K562 (cell line): ENCODE results near the gene CACNG5. TPM values are rescaled to one million over a fixed set of nuclear protein-coding genes. Genes with fewer than 3 reads are reported as not detected.

Experiments used
- CC2D1A ChIP-seq: fragments of 450-650 bp; IDR thresholded peaks from 2 replicates; pipeline ENCODE4 v1.6.1; 2017; ENCODE audit warnings: mild to moderate bottlenecking
- CTCF ChIP-seq, 3 experiments: IDR thresholded peaks in 2 of 3; conservative IDR thresholded peaks in 1 of 3; 2 replicates each; pipeline ENCODE4 v1.5.1; 2011 to 2012; ENCODE audit warnings: low read length in 3 of 3, mild to moderate bottlenecking in 3 of 3, control low read depth in 2 of 3, improper control_type of control experiment in 1 of 3, inconsistent platforms in 1 of 3, low read depth in 1 of 3, mixed read lengths in 1 of 3, moderate library complexity in 1 of 3; ENCODE audit not compliant: insufficient read depth in 2 of 3
- DNMT1 ChIP-seq: fragments of 450-650 bp; IDR thresholded peaks from 2 replicates; pipeline ENCODE4 v1.6.1; 2016; ENCODE audit warnings: antibody characterized with exemption, mild to moderate bottlenecking
- FOXO4 ChIP-seq: fragments of 450-650 bp; formaldehyde crosslinking; IDR thresholded peaks from 2 replicates; pipeline ENCODE4 v1.4.0; 2020; ENCODE audit warnings: mild to moderate bottlenecking, moderate library complexity
- FOXP1 ChIP-seq: sonication (generic); formaldehyde crosslinking; IDR thresholded peaks from 2 replicates; pipeline ENCODE4 v1.8.0; 2022; ENCODE audit warnings: mild to moderate bottlenecking, missing genetic modification reagents
- GTF2A2 ChIP-seq: IDR thresholded peaks from 2 replicates; pipeline ENCODE4 v1.6.1; 2016; ENCODE audit warnings: mild to moderate bottlenecking, missing genetic modification characterization, missing compliant biosample characterization
- HMGXB4 ChIP-seq: sonication (generic); formaldehyde crosslinking; IDR thresholded peaks from 2 replicates; pipeline ENCODE4 v1.8.1; 2023; ENCODE audit warnings: mild to moderate bottlenecking, missing genetic modification reagents
- MBD2 ChIP-seq: sonication (generic); IDR thresholded peaks from 2 replicates; pipeline ENCODE4 v1.6.1; 2016; ENCODE audit warnings: low read depth, borderline replicate concordance
- NCOA1 ChIP-seq: fragments of 450-650 bp; IDR thresholded peaks from 2 replicates; pipeline ENCODE4 v1.6.1; 2016; ENCODE audit warnings: low read depth
- RAD21 ChIP-seq, 2 experiments: fragments of 250-450 bp in 1 of 2; fragments of 450-650 bp in 1 of 2; sonication (Bioruptor Pico) in 1 of 2; formaldehyde crosslinking in 1 of 2; IDR thresholded peaks in 1 of 2; conservative IDR thresholded peaks in 1 of 2; 2 replicates each; pipeline versions ENCODE4 v1.4.0 to v1.8.0; 2020 to 2022; ENCODE audit warnings: mild to moderate bottlenecking in 2 of 2, moderate library complexity in 1 of 2
- SIRT6 ChIP-seq: IDR thresholded peaks from one replicate; pipeline ENCODE4 v1.6.1; 2012; ENCODE audit warnings: low read depth, mild to moderate bottlenecking, control low read depth, inconsistent platforms, low read length, moderate library complexity
- YBX1 ChIP-seq: fragments of 450-650 bp; IDR thresholded peaks from 2 replicates; pipeline ENCODE4 v1.7.1; 2016; ENCODE audit warnings: mild to moderate bottlenecking
- ZMIZ1 ChIP-seq, 2 experiments: fragments of 150-350 bp in 1 of 2; IDR thresholded peaks; 2 replicates each; pipeline ENCODE4 v1.6.1; 2012 to 2016; ENCODE audit warnings: low read depth in 2 of 2, low read length in 2 of 2, mild to moderate bottlenecking in 1 of 2, moderate library complexity in 1 of 2
- ZNF12 ChIP-seq: sonication (generic); formaldehyde crosslinking; IDR thresholded peaks from 2 replicates; pipeline ENCODE4 v1.4.0; 2020; ENCODE audit warnings: mild to moderate bottlenecking, missing genetic modification reagents
- ZNF134 ChIP-seq: fragments of 250-450 bp; sonication (Bioruptor Pico); conservative IDR thresholded peaks from 2 replicates; pipeline ENCODE4 v1.4.0; 2020
- polyA plus RNA-seq, 8 experiments: library from polyadenylated mRNA; depleted of rRNA in 4 of 8; stranded (reverse) in 5 of 8; unstranded in 3 of 8; fragments of >200 nt; fragmentation: Nextera tagmentation in 2 of 8; fragmentation: Illumina TruSeq in 1 of 8; extraction: Ambion mirVana in 2 of 8; extraction: Trizol in 1 of 8; gene quantifications; 2 replicates each; pipeline versions ENCODE4 v1.2.1 to v1.2.3, GENCODE V29; 2011 to 2014; ENCODE audit warnings: inconsistent platforms in 1 of 8, missing spikeins in 1 of 8
- total RNA-seq, 7 experiments: library from RNA; depleted of rRNA in 6 of 7; stranded (reverse); fragments of >200 nt in 6 of 7; fragmentation: Illumina TruSeq in 2 of 7; extraction: Trizol in 2 of 7; gene quantifications; 2 replicates each; pipeline versions ENCODE4 v1.2.1 to v1.2.3, GENCODE V29; 2011 to 2021; ENCODE audit warnings: low replicate concordance in 1 of 7

CACNG5 gene
- total and polyA plus RNA-seq, 9 of the 15 experiments (the other 6 are each of a cell fraction or from before 2014, with no cell fraction given): not detected

GRCh38 chr17:66855204-66855603 lies 20.3 kb downstream of the CACNG5 start (continued):
- TF ChIP-seq ZMIZ1 (IDR thresholded peaks at IDR 0.05; ENCODE audit: low read depth in 2 of 2, low read length in 2 of 2): no peak
- TF ChIP-seq YBX1: no peak
- no peak for TF ChIP-seq DNMT1
- TF ChIP-seq RAD21 (CRISPR knock-in tag; conservative IDR thresholded peaks at IDR 0.05 in 1 of 2, IDR thresholded peaks at IDR 0.05 in 1 of 2): peak in 1 of 2 experiments; percentile 54; a peak in 2 of 4 replicates
- no peak for TF ChIP-seq ZNF12
- no peak for TF ChIP-seq FOXP1 (CRISPR knock-in tag)
- no peak for TF ChIP-seq NCOA1
- TF ChIP-seq CC2D1A: no peak
- TF ChIP-seq GTF2A2 (tag): no peak
- peak; percentile 59 to 71 (median 65) for TF ChIP-seq CTCF (IDR thresholded peaks at IDR 0.05 in 2 of 3, conservative IDR thresholded peaks at IDR 0.05 in 1 of 3; ENCODE audit: insufficient read depth in 2 of 3, low read depth in 1 of 3, low read length in 3 of 3)
- no peak for TF ChIP-seq MBD2
- TF ChIP-seq HMGXB4 (CRISPR knock-in tag): no peak
- TF ChIP-seq FOXO4: no peak
- no peak for TF ChIP-seq SIRT6
- TF ChIP-seq ZNF134 (CRISPR knock-in tag): no peak
